Breast epithelium (tissue), 4 donors: ENCODE measurements around the gene PTPRN2. TPM values are rescaled to one million over a fixed set of nuclear protein-coding genes. Genes with fewer than 3 reads are reported as not detected.

ENCODE experiments used
- DNase-seq, 2 donors: peaks; one replicate each; pipeline ENCODE4 v3.0.0-alpha.2; 2019; ENCODE audit warnings: low spot score in 2 of 2
- H3K27ac ChIP-seq, 2 donors: fragments of 200-600 bp; sonication (generic) in 1 of 2; one replicate each; pipeline ENCODE4 v1.5.1; 2016 to 2019; ENCODE audit warnings: mild to moderate bottlenecking in 1 of 2
- H3K27me3 ChIP-seq, 2 donors: fragments of 200-600 bp; sonication (generic) in 1 of 2; one replicate each; pipeline versions ENCODE4 v1.5.1 to v1.6.0; 2017 to 2019; ENCODE audit warnings: control low read depth in 1 of 2, mild to moderate bottlenecking in 1 of 2
- H3K36me3 ChIP-seq: fragments of 200-600 bp; one replicate; pipeline ENCODE4 v1.5.1; 2019
- H3K4me1 ChIP-seq, 2 donors: fragments of 200-600 bp; sonication (generic); one replicate each; pipeline ENCODE4 v1.5.1; 2016 to 2019; ENCODE audit warnings: control low read depth in 1 of 2
- H3K4me3 ChIP-seq, 3 donors: fragments of 200-600 bp; sonication (generic); 1 replicate in 2 of 3; 2 replicates in 1 of 3; pipeline ENCODE4 v1.5.1; 2016 to 2019; ENCODE audit warnings: mild to moderate bottlenecking in 3 of 3, moderate library complexity in 2 of 3
- H3K9me3 ChIP-seq, 2 donors: fragments of 200-600 bp; sonication (generic) in 1 of 2; one replicate each; pipeline ENCODE4 v1.5.1; 2016 to 2019; ENCODE audit warnings: control low read depth in 1 of 2
- POLR2A ChIP-seq: fragments of 450-650 bp; IDR thresholded peaks from one replicate; pipeline ENCODE4 v1.6.1; 2016; ENCODE audit warnings: antibody characterized with exemption, mild to moderate bottlenecking, moderate library complexity
- POLR2AphosphoS5 ChIP-seq, 3 donors: sonication (generic); formaldehyde crosslinking; IDR thresholded peaks; one replicate each; pipeline ENCODE4 v1.6.1; 2017; ENCODE audit warnings: antibody characterized with exemption in 3 of 3
- intact Hi-C: fragments of 100-400 bp; cut with DNase I; formaldehyde crosslinking; loops from one replicate; pipeline ENCODE4 v1.15.1; 2023; ENCODE audit warnings: low total_unique reads
- total RNA-seq, 3 donors: library from RNA; depleted of rRNA; stranded (reverse); fragments of >200 nt; gene quantifications; one replicate each; pipeline ENCODE4 v1.1.0, GENCODE V29; 2016
- TF ChIP-seq, protein P1 (sequence below), 3 donors: fragments of 450-650 bp; IDR thresholded peaks; one replicate each; pipeline ENCODE4 v1.5.1; 2016 to 2017; ENCODE audit warnings: antibody characterized with exemption in 3 of 3, mild to moderate bottlenecking in 3 of 3, moderate library complexity in 3 of 3

The PTPRN2 gene
- total RNA-seq, 3 donors from 2014 or later, result 1.6 to 2.2 (median 2.2) TPM

DNA sequence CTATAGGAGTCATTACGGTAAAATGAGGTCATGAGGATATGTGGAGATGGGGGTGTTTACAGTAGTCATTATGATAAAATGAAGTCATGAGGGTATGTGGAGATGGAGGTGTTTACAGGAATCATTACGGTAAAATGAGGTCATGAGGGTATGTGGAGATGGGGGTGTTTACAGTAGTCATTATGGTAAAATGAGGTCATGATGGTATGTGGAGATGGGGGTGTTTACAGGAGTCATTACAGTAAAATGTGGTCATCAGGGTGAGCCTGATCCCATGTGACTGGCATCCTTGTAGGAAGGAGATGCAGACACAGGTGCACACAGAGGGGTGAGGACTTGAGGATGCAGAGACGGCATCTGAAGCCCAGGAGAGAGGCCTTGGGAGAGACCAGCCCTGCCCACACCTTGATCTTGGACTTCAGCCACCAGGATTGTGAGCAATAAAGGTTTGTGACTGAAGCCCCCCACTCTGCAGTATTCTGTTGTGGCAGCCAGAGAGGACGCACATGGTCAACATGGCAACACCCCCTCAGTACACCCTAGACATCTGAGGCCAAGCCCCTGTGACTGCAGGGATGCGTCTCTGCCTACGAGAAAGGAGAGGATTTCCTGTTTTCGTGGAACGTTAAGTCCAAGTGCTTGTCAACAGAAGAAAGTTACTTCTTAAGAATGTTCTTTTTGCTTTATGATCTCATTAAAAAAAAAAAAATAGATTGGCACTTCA is 706.4 kb downstream of the PTPRN2 start:
- TF ChIP-seq POLR2AphosphoS5 (IDR thresholded peaks at IDR 0.05), result no peak
- TF ChIP-seq, protein P1, sequence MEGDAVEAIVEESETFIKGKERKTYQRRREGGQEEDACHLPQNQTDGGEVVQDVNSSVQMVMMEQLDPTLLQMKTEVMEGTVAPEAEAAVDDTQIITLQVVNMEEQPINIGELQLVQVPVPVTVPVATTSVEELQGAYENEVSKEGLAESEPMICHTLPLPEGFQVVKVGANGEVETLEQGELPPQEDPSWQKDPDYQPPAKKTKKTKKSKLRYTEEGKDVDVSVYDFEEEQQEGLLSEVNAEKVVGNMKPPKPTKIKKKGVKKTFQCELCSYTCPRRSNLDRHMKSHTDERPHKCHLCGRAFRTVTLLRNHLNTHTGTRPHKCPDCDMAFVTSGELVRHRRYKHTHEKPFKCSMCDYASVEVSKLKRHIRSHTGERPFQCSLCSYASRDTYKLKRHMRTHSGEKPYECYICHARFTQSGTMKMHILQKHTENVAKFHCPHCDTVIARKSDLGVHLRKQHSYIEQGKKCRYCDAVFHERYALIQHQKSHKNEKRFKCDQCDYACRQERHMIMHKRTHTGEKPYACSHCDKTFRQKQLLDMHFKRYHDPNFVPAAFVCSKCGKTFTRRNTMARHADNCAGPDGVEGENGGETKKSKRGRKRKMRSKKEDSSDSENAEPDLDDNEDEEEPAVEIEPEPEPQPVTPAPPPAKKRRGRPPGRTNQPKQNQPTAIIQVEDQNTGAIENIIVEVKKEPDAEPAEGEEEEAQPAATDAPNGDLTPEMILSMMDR (IDR thresholded peaks at IDR 0.05), result no peak
- no peak for TF ChIP-seq POLR2A
- Histone ChIP-seq H3K4me3 (no peak overlapping the region), H3K27me3 (peaks cover 0 to 6% of the 10 kb centered on the region in 2 donors), H3K36me3 (no peaks in the 10 kb centered on the region), H3K9me3 (peaks cover 0 to 16% of the 10 kb centered on the region in 2 donors), H3K27ac (no peak overlapping the region), H3K4me1 (no peaks in the 10 kb centered on the region)
- DNase-seq, result no peak
- intact Hi-C loops, result no loop called here

DNA sequence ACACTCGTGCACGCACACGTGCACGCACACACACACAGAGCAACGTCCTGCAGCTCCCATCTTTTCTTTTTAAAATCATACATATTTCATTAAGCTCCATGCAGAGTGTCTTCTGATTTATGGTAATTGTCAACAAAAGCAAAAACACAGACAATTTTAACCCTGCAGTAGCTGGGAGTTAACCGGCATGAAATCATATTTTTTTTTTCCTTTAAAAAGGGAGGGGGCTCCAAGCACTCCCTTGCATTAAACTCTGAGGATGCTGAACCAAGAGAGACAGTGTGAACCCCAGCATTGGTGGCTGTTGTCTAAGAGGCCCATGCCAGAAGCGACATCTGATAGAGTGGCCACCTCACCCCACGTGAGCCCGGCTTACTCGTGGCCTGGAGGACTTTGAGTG is 708.2 kb downstream of the PTPRN2 start:
- intact Hi-C loops, result no loop called here
- Histone ChIP-seq H3K27me3 (peaks cover 0 to 10% of the 10 kb centered on the region in 2 donors), H3K27ac (no peak overlapping the region), H3K4me1 (no peaks in the 10 kb centered on the region), H3K4me3 (no peak overlapping the region), H3K9me3 (peaks cover 4 to 5% of the 10 kb centered on the region in 2 donors), H3K36me3 (no peaks in the 10 kb centered on the region)
- TF ChIP-seq, protein P1 (IDR thresholded peaks at IDR 0.05), result no peak
- no peak for TF ChIP-seq POLR2AphosphoS5 (IDR thresholded peaks at IDR 0.05)
- no peak for TF ChIP-seq POLR2A
- DNase-seq, result no peak

DNA sequence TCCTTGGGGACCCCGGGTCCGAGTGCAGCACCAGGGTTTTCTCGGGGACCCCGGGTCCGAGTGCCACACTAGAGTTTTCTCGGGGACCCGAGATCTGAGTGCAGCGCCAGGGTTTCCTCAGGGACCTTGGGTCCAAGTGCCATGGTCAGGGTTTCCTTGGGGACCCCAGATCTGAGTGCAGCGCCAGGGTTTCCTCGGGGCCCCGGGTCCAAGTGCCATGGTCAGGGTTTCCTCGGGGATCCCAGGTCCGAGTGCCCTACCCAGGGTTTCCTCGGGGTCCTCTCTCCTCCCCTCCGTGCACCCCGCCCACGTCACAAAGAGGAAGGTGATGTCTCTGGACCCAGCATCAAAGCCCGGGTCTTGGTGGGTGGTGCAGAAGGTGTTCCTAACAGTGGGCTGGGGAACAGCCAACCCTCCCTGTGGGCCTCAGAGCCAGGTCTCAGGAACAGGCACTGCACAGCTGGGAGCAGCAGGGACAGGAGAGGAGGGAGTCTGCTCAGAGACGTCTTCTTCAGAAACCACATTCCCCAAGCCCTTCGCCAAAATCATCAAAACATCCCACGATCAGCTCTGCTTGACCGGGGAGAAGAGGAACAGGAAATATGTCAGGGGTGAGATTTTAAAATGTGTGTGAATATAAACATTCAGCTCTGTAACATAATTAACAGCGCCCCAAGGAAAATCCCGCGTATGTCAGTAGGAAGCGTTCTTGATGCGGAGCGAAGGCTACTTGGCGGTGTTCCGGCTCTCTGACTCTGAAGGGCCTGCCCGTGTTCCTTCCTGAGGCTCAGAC is 710.1 kb downstream of the PTPRN2 start:
- TF ChIP-seq, protein P1 (IDR thresholded peaks at IDR 0.05), result no peak
- TF ChIP-seq POLR2AphosphoS5 (IDR thresholded peaks at IDR 0.05) (no peak), POLR2A (no peak)
- Histone ChIP-seq H3K27me3 (peaks cover 0 to 10% of the 10 kb centered on the region in 2 donors), H3K4me1 (no peaks in the 10 kb centered on the region), H3K9me3 (peaks cover 0 to 4% of the 10 kb centered on the region in 2 donors), H3K36me3 (no peaks in the 10 kb centered on the region), H3K4me3 (no peak overlapping the region), H3K27ac (no peak overlapping the region)
- intact Hi-C loops, result no loop called here
- no peak for DNase-seq

DNA sequence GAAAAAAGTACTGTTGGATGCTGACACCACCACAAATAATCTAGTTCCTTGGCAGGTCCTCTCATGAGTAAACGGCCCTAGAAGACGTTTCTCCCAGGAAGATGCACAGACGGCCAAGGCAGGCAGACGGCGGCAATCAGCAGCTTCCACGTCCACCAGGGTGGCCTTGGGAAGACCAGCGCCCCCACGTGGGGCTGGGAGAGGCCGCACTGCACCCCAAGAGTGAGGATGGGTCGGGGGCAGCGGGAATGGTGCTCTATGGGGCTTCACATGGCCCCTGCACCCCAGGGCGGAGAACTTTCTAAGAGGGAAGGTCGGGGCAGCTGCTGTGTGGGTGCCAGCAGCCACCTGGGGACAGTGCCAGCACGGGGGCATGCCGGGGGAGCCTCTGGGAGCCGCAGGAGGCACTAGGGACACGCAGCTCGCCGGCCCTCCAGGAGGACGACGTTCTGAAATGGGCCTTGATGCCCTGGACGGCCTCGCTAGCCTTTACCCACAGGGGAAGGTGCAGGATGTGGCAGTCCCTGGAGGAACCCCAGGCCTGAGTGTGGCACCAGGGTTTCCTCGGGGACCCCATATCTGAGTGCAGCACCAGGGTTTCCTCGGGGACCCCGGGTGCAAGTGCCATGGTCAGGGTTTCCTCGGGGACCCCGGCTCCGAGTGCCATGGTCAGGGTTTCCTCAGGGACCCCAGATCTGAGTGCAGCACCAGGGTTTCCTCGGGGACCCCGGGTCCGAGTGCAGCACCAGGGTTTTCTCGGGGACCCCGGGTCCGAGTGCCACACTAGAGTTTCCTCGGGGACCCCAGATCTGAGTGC is 710.9 kb downstream of the PTPRN2 start:
- H3K27ac ChIP-seq, result no peak overlapping the region
- TF ChIP-seq POLR2A, result no peak
- TF ChIP-seq POLR2AphosphoS5 (IDR thresholded peaks at IDR 0.05), result no peak
- TF ChIP-seq, protein P1 (IDR thresholded peaks at IDR 0.05), result no peak
- no peaks in the 10 kb centered on the region for H3K4me1 ChIP-seq
- H3K36me3 ChIP-seq, result no peaks in the 10 kb centered on the region
- peaks cover 0 to 10% of the 10 kb centered on the region in 2 donors for H3K27me3 ChIP-seq
- H3K4me3 ChIP-seq, result no peak overlapping the region
- H3K9me3 ChIP-seq, result peaks cover 0 to 4% of the 10 kb centered on the region in 2 donors
- intact Hi-C loops, result no loop called here
- no peak for DNase-seq
